GM18511 (cell line): ENCODE measurements around the gene ADGRD1.
A peak's percentile ranks its signal among the peaks of the same experiment; 100 is the strongest.

Experiments used
- ATAC-seq: cut with Tn5 transposase; IDR thresholded peaks from one replicate; pipeline ENCODE4 v1.9.1; 2021; ENCODE audit warnings: mild to moderate bottlenecking, moderate library complexity; ENCODE audit not compliant: unreplicated experiment

The ADGRD1 gene

DNA sequence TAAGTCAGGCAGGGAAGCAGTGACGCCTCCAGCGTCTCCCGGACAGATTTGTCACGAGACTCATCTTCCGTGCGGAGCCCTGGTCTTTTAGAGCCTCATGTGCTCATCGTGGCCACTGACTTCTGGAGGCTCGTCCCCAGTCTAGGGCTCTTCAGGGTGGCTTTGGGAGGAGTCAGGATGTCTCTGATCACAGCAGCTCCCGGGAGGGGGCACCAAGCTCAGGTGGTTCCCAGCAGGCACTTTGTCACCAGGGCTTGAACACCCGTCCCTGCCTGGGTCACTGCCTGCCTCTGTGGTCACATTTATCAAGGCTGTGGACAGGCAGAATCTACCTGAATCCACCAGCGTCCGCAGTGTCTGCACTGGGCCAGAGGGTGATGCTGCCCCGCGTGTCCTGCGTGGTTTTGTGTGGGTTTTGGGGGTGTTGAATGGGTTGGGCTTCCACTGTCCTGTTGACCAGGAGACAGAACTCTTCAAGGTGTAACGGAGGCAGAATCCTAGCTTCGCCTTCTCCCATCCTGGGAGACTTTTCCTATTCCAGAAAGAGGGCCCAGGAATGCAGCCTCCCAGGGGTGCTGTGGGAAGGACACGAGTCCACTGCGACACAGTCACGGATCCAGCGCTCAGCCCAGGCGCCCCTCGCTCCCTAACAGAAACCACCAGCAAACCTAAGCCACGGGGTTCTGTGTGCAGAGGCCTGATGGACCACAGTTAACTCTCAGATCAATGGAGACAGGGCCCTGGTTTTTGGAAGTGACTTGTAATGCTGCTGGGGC lies 132.3 kb downstream of the ADGRD1 start:
- no peak for ATAC-seq

- no peak for ATAC-seq
Measured at GRCh38 chr12:131087302-131087818, 133.7 kb downstream of the ADGRD1 start.

- no peak for ATAC-seq
Measured at GRCh38 chr12:131087991-131088700, 134.4 kb downstream of the ADGRD1 start.

DNA sequence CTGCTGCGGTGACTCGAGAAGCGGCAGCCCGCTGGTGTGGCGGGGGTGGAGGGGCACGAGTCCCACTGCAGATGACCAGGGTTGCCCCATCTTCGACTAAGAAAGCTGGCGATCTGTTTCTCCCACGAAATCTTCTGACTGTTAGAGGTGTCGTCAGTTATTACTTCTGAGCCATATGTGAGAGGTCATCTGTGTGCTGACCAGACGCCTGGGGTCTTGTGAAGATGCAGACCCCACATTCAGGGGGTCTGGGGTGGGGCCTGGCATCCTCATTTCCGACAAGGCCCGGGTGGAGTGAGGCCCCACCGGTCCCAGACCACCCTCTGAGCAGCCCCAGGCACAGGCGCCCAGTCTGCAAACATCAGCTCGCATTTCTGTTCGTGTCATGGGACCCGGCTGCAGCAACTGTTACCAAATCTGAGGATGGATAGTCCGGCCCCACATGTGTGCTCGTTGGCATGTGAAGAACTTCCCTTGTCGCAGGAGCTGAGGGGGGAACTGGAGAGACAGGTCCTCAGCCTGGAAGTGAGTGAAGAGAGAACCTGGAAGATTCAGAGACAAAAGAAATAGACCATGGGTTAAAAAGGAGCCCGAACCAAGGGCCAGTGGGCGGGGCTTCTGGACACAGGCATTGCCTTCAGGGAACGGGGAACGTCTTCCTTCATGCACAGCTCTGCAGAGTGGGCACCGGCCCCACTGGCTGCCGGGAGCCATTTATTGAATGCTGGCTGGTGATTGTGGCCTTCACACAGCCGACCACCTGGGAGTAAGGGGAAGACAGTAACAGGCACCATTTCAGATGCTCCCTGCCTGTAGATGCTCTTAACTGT lies 135.2 kb downstream of the ADGRD1 start:
- ATAC-seq = no peak

DNA sequence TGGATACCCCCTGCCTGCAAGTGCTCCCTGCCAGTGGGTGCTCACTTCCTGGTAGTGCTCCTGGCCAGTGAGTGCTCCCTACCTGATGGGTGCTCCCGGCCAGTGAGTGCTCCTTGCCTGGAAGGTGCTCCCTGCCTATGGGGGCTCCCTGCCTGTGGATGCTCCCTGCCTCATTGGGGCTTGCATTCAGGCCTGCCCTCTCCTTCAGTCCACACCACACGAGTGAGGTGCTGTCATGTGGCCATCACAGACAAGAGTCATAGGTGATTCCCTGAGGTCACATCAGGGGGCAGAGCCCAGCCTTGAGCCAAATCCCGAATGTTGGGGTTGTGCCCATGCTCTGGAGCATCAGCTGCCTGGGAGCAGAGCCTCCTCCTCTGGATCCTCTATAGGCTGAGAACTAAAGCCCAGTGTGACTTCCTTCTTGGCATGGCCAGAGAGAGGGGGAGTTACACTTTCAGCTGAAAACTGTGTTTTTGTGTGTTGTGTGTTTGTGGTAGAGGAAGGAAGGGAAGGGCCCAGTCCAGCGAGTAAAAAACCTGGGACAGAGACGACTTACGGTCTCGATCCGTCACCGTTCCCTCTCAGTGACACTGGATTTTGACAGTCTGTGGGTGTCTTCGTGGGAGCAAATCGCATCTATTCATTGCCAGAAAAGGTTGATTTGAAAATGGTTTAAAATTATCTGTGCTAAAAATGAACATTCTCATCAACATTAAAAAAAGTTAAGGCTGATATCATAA lies 136.0 kb downstream of the ADGRD1 start:
- no peak for ATAC-seq

DNA sequence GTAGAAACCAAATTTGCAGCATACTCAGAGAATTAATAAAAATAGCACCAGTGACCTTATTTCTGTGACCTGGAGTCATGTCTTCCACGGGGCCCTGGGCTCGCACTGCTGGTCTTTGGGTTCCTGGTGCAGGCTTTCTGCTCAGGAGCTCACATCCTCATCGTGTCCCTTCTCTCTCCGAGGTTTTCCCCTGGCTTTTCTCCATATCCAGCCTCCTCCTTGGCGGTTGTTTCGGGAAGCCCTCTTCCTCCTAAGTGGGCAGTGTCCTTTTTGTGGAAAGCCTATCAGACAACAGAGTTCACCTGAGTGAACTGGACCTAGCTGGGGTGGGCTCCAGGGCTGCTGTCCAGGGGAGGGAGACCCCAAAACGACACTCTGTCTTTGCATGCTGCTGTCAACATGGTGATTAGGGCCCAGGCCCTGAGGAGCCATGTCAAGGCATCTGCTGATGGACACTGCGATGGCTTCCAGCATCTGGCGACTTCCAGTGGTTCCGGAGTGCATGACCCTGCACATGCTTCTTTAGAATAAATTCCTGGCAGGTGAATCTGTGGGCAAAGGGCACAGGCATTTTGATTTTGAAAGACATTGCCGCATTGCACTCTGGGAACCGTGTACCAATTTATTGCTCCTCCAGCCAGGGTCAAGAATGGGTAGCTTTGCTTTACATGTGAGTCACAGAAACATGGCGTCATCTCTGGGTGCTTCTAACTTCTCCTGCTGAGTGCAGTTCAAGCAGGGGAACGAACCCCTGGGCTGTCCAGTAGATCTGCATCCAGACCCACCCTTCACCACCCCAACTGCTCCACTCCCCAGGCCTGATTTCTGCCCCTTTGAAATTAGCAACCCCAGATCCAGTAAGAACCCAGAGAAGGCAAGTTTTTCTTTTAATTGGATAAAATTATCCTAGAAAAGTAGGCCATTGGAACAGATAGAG lies 136.8 kb downstream of the ADGRD1 start:
- no peak for ATAC-seq

DNA sequence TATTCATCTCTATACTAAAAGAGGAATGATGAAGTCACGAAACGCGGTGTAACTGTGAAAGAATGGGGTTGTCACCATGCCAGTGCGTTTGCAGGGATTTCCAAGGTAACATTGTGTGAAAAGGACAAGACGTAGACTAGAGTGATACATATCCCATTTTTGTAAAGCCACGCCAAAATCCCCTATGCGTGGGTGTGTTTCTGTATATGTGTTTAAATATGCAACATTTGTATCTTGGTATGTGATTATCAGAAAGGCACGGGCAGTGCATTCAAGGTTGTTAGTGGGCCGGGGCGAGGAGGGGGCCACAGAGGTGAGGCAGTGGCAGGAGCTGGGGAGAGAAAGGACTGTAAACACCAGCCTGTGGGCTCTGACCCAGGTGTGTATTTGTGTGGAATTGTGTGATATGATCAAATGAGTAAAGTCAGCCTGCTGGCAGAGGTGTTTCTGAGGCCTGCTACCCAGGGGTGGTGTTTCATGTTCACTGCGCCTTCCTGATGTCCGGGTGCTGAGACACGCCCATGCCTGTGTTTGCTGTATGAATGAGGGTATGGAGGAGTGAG lies 137.8 kb downstream of the ADGRD1 start:
- peak; percentile 27 for ATAC-seq

DNA sequence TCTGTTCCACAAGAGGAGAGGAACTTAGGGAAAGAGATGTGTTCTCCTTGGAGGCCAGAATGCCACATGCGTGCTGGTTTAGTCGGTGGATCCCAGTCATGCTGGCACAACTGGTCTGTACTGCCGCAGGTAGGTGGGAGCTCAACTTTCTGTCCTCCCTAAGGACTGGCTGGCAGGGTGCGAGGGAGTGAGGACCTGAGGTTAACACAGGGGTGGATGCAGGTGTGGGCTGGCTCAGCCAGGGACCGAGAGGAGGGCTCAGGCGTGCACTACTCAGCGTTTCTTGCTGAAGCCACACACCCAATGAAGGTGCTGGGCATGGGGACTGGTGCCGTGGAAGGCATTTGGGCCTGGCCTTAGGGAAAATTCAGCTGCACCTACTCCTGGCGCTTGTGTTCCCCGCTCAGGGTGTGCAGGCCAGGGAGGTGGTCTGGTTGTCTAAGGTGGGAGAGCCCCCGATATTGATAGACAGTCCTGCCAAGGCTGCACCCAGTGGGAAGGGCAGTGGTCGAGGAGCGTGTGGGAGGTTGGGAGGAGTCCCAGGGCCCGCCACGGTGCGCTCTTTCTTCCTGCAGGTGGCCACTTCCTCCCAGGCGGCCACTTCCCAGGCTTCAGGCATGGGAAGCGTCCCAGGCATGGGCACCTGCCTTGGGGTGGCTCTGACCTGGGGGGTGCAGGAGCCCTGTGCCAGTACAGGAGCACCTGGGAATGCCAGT lies 138.4 kb downstream of the ADGRD1 start:
- ATAC-seq = no peak

- ATAC-seq = peak; percentile 69
Measured at GRCh38 chr12:131092901-131093603, 139.3 kb downstream of the ADGRD1 start.

- no peak for ATAC-seq
Measured at GRCh38 chr12:131093604-131093955, 139.9 kb downstream of the ADGRD1 start.

DNA sequence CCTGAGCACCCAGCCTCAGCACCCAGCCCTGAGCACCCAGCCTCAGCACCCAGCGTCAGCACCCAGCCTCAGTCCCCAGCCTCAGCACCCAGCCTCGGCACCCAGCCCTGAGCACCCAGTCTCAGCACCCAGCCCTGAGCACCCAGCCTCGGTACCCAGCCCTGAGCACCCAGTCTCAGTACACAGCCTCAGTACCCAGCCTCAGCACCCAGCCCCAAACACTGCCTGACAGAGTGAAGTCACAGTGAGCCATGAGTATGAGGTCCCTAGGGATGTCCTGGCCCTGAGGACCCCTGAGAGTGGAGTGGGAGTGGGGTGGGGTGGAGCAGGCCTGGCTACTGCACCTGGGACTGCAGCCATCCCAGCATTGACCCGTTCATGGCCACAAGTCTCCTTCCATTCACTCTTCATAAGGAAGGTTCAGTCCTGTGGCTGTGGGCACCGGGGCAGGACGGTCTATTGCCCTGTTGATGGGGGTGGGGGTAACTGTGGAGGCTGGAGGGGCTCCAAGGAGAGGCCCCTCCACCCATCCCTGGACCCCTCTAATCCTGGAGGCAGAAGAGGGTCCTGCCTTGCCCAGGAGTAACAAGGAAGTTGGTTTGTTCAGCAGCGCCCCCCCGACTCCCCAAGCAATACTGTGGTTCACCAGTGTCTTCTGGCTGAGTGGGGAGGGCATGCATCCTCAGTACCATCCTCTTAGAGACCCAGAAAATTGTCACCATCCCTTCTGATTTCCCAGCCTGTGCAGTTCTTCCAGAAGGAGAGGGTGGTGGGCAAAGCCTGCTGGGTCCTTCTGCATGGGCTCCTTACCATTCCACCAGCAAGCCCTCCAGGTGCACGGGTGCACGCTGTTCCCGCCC lies 140.5 kb downstream of the ADGRD1 start:
- ATAC-seq = no peak

DNA sequence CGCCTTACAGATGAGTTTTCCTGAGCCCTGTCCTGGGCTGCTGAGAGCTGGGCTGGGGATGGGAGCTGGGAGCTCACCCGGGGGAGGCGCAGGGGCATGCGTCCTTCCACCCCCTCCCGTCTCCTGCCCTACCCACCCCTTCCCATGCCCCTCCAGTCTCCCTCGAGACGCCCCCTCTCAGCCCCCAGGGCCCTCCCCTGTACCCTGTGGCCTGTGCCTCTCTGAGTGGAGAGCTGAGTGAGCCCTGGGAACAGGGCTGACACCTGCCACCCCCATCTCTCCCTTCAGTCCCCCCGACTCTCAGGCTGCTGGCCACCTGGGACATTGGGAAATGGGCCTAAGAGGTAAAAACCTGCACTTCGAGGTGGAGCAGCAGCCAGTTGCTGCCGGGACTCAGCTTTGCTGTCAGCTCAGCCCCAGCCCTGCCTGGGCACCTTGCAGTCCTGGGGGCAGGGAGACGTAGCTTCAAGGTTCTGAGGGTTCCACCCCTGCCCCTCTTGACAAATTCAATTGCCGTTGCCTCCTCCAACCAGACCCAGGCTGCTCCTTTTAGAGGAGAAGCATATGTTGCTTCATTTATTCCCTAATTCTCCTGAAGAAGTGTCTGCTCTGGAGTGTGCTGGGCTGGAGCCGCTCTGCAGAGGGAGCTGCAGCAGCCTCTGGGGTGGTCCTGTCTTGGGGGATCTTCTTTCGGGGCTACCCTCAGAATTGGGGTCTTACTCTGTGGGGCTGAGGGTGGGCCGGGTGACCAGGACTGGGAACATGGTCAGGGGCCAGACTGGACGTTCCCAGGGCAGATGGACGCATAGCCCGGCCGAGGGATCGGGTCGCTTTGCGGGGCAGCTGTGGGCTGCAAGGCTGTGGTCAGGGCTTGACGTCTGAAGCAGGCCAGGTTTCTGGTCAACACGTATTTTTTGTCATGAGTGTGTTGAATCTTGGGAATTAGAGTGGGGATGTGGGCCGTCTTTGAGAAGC lies 141.4 kb downstream of the ADGRD1 start:
- ATAC-seq = no peak

DNA sequence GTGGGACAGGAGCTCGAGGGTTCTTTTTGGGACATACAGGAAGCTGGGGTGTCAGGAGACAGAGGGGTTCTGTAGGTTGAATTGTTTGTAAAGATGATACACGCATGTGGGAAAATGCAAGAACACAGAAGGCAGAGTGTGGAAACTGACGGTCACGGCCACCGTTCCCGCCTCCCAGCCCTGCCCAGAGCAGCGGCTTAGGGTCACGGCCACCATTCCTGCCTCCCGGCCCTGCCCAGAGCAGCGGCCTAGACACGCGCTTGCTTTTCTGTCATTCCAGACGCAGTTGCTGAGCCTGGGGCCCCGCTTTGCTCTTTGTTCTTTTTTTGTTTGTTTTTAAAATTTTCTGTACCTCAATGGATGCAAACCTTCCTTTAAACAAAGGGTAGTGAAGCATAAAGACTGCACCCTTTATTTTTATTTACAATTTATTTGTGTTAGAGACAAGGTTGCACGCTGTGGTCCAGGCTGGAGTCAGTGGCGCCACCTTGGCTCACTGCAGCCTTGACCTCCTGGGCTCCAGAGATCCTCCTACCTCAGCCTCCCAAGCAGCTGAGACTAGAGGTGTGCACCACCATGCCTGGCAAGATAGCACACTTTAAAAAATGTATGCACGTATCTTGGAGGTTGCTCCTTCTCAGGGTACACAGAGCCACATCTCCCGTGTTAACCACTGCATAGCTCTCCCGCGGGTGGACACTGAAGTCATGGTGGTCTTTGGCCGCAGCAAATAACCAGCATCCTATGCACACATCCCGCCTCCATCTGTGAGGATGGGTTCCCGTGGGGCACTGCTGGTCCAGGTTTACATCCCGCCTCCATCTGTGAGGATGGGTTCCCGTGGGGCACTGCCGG lies 142.3 kb downstream of the ADGRD1 start:
- ATAC-seq = no peak

GRCh38 chr12:131096681-131097181 lies 143.0 kb downstream of the ADGRD1 start:
- ATAC-seq = no peak
